GM06990 (cell line): ENCODE results near the gene PSMD11.
"Not testable (repeated sequence)": the region's sequence is repeated elsewhere in the genome, so short reads cannot be mapped to it uniquely, and the experiment has no call there.

ENCODE experiments used
- DNase-seq: peaks from one replicate; pipeline ENCODE4 v3.0.0-alpha.2; 2011; ENCODE audit not compliant: insufficient read length; ENCODE audit errors: extremely low read depth
- H3K27me3 ChIP-seq: replicated peaks from 2 replicates; pipeline ENCODE4 v1.6.0; 2011; ENCODE audit warnings: low read length; ENCODE audit not compliant: control insufficient read depth, insufficient read depth
- H3K36me3 ChIP-seq: 2 replicates; pipeline ENCODE4 v1.5.1; 2011; ENCODE audit warnings: low read length; ENCODE audit not compliant: control insufficient read depth, insufficient read depth
- H3K4me3 ChIP-seq: replicated peaks from 2 replicates; pipeline ENCODE4 v1.5.1; 2011; ENCODE audit warnings: low read depth, mild to moderate bottlenecking, control low read depth, low read length
- TF ChIP-seq, protein P1 (sequence below): IDR thresholded peaks from 2 replicates; pipeline ENCODE4 v1.5.1; 2011; ENCODE audit warnings: low read length, control low read depth, mild to moderate bottlenecking, inconsistent platforms; ENCODE audit not compliant: insufficient read depth, poor library complexity, severe bottlenecking

The PSMD11 gene

DNA sequence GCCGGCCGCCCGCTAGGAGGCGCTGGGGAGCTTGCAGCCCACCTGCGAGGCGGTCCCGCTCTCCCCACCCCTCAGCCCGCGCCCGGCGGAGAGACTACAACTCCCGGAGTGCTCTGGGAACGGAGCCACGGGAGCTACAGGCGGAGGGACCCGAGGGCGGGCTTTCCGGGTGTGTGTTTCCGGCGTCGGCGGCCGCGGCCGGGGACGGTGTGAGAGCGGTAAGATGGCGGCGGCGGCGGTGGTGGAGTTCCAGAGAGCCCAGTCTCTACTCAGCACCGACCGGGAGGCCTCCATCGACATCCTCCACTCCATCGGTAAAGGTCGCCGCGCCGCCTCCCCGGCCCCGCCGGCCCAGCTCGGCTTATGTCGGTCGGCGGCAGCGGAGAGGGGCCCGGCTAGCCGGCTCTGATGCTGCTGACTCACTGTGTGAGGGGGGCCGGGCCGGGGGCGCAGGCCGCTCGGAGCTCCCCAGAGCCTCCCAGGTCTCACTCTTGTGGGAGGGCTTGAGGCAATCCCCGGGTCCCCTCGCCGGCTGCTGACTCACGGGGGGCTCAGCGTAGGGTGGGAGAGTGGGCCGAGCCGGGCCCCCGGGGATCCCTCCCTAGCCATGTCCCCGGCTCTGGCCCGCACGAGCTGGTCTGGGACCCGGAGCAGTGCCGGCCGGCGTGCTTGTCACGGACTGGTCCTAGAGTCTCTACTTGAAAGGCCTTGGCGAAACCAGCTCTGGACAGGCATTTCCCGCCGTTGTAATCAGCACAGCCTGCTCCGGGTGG lies at the start of gene PSMD11:
PSMD11 (plus strand) TSS at position 210 of the 773 bp plus-strand sequence; CDS start at position 224, 14 bp downstream.
- H3K36me3 ChIP-seq, result peaks cover 5% of the 10 kb centered on the region
- no peaks in the 10 kb centered on the region for H3K27me3 ChIP-seq
- peak within 1 kb of the TSS; percentile 79 for H3K4me3 ChIP-seq
- peak; percentile 97 for DNase-seq
- TF ChIP-seq, protein P1, sequence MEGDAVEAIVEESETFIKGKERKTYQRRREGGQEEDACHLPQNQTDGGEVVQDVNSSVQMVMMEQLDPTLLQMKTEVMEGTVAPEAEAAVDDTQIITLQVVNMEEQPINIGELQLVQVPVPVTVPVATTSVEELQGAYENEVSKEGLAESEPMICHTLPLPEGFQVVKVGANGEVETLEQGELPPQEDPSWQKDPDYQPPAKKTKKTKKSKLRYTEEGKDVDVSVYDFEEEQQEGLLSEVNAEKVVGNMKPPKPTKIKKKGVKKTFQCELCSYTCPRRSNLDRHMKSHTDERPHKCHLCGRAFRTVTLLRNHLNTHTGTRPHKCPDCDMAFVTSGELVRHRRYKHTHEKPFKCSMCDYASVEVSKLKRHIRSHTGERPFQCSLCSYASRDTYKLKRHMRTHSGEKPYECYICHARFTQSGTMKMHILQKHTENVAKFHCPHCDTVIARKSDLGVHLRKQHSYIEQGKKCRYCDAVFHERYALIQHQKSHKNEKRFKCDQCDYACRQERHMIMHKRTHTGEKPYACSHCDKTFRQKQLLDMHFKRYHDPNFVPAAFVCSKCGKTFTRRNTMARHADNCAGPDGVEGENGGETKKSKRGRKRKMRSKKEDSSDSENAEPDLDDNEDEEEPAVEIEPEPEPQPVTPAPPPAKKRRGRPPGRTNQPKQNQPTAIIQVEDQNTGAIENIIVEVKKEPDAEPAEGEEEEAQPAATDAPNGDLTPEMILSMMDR, result peak; percentile 98

DNA sequence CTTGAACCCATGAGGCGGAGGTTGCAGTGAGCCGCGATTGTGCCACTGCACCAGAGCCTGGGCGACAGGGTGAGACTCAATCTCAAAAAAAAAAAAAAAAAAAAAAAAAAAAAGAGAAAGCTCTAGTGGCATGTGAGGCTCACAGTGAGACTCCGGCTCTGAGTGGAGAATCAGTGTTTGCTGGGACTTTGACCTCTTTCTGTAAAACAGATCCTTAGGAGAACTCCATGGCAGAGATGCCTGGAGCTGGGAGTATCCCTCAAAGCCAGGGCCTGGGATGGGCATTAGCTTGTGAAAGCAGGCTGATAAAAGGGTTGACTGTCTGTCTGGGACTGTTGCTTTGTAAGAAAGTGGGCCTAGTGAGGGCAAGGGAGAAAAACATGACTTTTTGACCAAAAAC lies 48.0 kb upstream of the PSMD11 start:
- Histone ChIP-seq H3K36me3 (no peaks in the 10 kb centered on the region), H3K4me3 (no peak overlapping the region), H3K27me3 (no peaks in the 10 kb centered on the region)
- DNase-seq, result no peak
- TF ChIP-seq, protein P1, result no peak

DNA sequence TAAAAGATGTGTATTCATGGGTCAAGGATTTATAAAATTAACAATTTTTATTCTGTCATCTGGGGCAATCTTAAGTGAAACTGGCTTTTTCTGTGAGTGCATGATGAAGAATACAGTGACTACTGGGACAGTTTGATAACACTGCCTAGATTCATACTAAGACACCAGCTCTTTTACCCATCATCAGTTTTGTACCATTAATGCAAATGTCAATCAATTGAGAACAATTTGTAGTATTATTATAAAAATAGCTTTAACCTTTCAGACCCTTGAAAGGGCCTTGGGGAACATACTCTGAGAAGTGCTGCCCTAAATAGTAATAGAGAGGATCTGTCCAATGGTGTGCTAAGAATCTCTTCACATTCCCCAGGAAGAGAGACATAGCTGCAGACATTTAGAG lies 45.4 kb upstream of the PSMD11 start:
- TF ChIP-seq, protein P1, result no peak
- H3K27me3 ChIP-seq, result no peaks in the 10 kb centered on the region
- DNase-seq, result no peak
- no peaks in the 10 kb centered on the region for H3K36me3 ChIP-seq
- H3K4me3 ChIP-seq, result no peak overlapping the region

DNA sequence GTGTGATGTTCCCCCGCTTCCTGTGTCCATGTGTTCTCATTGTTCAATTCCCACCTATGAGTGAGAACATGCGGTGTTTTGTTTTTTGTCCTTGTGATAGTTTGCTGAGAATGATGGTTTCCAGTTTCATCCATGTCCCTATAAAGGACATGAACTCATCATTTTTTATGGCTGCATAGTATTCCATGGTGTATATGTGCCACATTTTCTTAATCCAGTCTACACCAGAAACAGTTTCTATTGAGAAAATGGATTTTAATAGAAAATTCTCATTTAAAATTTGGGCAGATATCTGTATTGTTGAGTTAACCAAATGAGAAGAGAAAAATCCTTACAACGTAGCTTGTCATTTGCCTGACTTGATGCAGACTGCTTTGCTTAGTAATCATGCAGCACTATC lies 34.2 kb upstream of the PSMD11 start:
- DNase-seq, H3K27me3 ChIP-seq, H3K4me3 ChIP-seq, H3K36me3 ChIP-seq: not testable (repeated sequence)

DNA sequence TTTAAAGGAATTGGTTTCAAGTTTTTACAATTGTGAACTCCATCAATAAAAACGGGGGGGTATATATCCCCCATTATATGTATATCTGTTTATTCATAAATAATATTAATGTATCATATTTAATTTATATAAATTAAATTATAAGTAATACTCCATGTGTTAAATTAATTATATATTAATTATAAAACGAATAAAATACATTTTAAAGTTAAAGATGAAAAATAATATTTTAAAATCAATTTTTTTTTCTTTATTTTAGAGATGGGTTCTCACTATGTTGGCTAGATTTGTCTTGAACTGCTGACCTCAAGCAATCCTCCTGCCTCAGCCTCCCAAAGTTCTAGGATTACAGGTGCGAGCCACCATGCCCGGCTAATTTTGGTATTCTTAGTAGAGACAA lies 17.4 kb upstream of the PSMD11 start:
- TF ChIP-seq, protein P1, result no peak
- Histone ChIP-seq H3K27me3 (no peaks in the 10 kb centered on the region), H3K4me3 (no peak overlapping the region), H3K36me3 (no peaks in the 10 kb centered on the region)
- DNase-seq, result no peak

DNA sequence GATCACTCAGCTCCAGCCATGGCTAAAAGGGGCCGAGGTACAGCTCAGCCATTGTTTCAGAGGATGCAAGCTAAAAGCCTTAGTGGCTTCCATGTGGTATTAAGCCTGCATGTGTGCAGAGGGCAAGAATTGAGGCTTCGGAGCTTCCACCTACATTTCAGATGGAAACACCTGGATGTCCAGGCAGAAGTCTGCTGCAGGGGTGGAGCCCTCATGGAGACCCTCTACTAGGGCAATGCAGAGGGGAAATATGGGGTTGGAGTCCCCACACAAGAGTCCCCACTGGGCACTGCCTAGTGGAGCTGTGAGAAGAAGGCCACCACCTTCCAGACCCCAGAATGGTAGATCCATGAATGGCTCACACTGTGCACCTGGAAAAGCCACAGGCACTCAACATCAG lies 14.7 kb upstream of the PSMD11 start:
- H3K27me3 ChIP-seq, result no peaks in the 10 kb centered on the region
- TF ChIP-seq, protein P1, result no peak
- DNase-seq, result no peak
- no peaks in the 10 kb centered on the region for H3K36me3 ChIP-seq
- H3K4me3 ChIP-seq, result no peak overlapping the region
